Ishikawa (cell line): Measurements from ENCODE around the gene ARPC2.

Experiments
- CEBPB ChIP-seq: IDR thresholded peaks from 2 replicates; pipeline ENCODE4 v1.6.1; 2012
- EGR1 ChIP-seq: IDR thresholded peaks from 2 replicates; pipeline ENCODE4 v1.6.1; 2012
- FOXM1 ChIP-seq: IDR thresholded peaks from 2 replicates; pipeline ENCODE4 v1.6.1; 2012; ENCODE audit warnings: low read depth, borderline replicate concordance
- RAD21 ChIP-seq: IDR thresholded peaks from 2 replicates; pipeline ENCODE4 v1.6.1; 2012; ENCODE audit warnings: low read depth
- REST ChIP-seq: IDR thresholded peaks from 2 replicates; pipeline ENCODE4 v1.6.1; 2012; ENCODE audit warnings: low read depth, mild to moderate bottlenecking
- TEAD4 ChIP-seq: IDR thresholded peaks from 2 replicates; pipeline ENCODE4 v1.6.1; 2012

DNA sequence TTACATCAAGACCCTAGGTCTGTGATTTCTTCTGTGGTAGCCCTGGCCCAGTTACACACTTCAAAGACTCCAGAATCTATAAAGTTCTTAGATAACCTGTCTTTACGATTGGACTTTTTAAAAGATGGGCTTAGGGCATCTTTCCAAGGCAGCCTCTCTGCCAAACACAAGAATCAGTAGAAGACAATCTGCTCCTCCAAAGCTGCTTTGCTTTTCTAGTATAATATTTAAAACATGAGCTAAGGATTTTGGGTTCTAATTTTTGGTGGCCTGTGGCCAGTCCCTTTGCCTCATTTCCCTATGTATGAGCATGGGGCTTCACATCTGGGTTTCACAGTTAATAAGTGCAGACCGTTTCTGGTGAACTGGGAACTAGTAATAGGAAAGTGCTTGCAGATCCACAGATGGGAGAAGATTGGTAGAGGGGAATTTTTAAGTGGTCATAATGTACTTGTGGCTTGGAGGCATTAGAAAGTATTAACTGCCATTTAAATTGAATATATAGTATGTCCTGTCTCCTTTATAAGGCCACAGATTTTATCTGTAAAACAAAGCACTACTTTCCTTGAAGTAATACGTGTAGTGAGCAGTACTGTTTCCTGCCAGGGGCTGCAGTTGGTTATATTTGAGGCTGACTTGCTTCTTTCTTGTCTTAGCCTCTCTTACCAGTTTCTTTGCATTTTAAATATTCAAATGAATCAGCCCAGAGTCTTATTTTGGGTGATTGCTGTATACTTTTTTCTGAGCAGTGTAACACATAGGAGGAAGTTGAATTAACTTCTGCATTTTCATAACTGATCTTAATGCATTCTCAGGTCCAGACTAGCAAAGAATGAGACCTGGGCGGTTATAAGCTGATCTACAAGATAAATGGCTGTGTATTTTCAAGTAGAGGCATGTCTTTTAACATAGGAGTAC, 1.5 kb downstream of the ARPC2 start:
- TF ChIP-seq TEAD4 (no peak), REST (no peak), EGR1 (no peak), RAD21 (no peak), CEBPB (no peak), FOXM1 (no peak)
